Measurements from ENCODE around the gene VSIR. TPM values are rescaled to one million over a fixed set of nuclear protein-coding genes. Genes with fewer than 3 reads are reported as not detected.

The VSIR gene
- total RNA-seq, 2 experiments from 2014 or later = 112 TPM

- Mint-ChIP-seq H3K36me3 (peaks cover 51% of the 10 kb centered on the region), H3K9me3 (no peaks in the 10 kb centered on the region), H3K27me3 (no peaks in the 10 kb centered on the region), H3K27ac (peak overlapping the region; percentile 96), H3K4me3 (peak overlapping the region; percentile 38), H3K4me1 (ENCODE audit: low read depth) (peaks cover 93% of the 10 kb centered on the region)
- intact Hi-C loops (cut with micrococcal nuclease) = loop anchor here (5.0 to 10.0 kb wide), 3 partner anchors 450 to 1192 kb away; partner anchors contain the start of gene SLC29A3
- CTCF ChIA-PET = interaction anchor here (1.0 to 5.0 kb wide), 9 partner anchors 9 to 72 kb away, joined by 3 to 53 read pairs (median 7); no protein-coding TSS in a partner anchor
- POLR2A ChIA-PET = interaction anchor here (1.0 to 11.1 kb wide), 8 partner anchors 10 to 41 kb away, joined by 3 to 108 read pairs (median 10); no protein-coding TSS in a partner anchor
- DNase-seq = peak; percentile 65
Observed at GRCh38 chr10:71766717-71767419, 6.5 kb downstream of the VSIR start.

- H3K9me3 Mint-ChIP-seq = no peaks in the 10 kb centered on the region
- ChIA-PET CTCF (interaction anchor here (1.0 to 5.0 kb wide), 11 partner anchors 8 to 71 kb away, joined by 3 to 53 read pairs (median 5); partner anchors contain the start of gene VSIR), POLR2A (interaction anchor here (1.9 to 11.1 kb wide), 4 partner anchors 9 to 40 kb away, joined by 9 to 108 read pairs (median 17); no protein-coding TSS in a partner anchor)
- H3K4me3 Mint-ChIP-seq = no peak overlapping the region
- intact Hi-C loops (cut with micrococcal nuclease) = loop anchor here (5.0 to 10.0 kb wide), 3 partner anchors 449 to 1191 kb away; partner anchors contain the start of gene SLC29A3
- peaks cover 93% of the 10 kb centered on the region for H3K4me1 Mint-ChIP-seq (ENCODE audit: low read depth)
- H3K27me3 Mint-ChIP-seq = no peaks in the 10 kb centered on the region
- peaks cover 49% of the 10 kb centered on the region for H3K36me3 Mint-ChIP-seq
- H3K27ac Mint-ChIP-seq = peak overlapping the region; percentile 96
- DNase-seq = no peak
Observed at GRCh38 chr10:71765906-71766716, 7.2 kb downstream of the VSIR start.

GRCh38 chr10:71765176-71765904 is 8.0 kb downstream of the VSIR start:
- Mint-ChIP-seq H3K27me3 (no peaks in the 10 kb centered on the region), H3K9me3 (no peaks in the 10 kb centered on the region), H3K4me3 (peak overlapping the region; percentile 4), H3K27ac (peak overlapping the region; percentile 88), H3K36me3 (peaks cover 51% of the 10 kb centered on the region), H3K4me1 (ENCODE audit: low read depth) (peaks cover 93% of the 10 kb centered on the region)
- intact Hi-C loops (cut with micrococcal nuclease) = loop anchor here (5.0 to 10.0 kb wide), 3 partner anchors 448 to 1191 kb away; partner anchors contain the start of gene SLC29A3
- POLR2A ChIA-PET = interaction anchor here (1.0 to 11.1 kb wide), 4 partner anchors 8 to 40 kb away, joined by 3 to 108 read pairs (median 4); partner anchors contain the start of gene VSIR
- CTCF ChIA-PET = interaction anchor here (1.4 to 3.5 kb wide), 4 partner anchors 9 to 67 kb away, joined by 4 to 23 read pairs (median 8); partner anchors contain the start of gene VSIR
- DNase-seq = no peak

- Mint-ChIP-seq H3K4me3 (no peak overlapping the region), H3K36me3 (peaks cover 47% of the 10 kb centered on the region), H3K27ac (peak overlapping the region; percentile 88), H3K9me3 (no peaks in the 10 kb centered on the region), H3K27me3 (no peaks in the 10 kb centered on the region), H3K4me1 (ENCODE audit: low read depth) (peaks cover 95% of the 10 kb centered on the region)
- ChIA-PET POLR2A (interaction anchor here (0.6 to 11.1 kb wide), 4 partner anchors 7 to 38 kb away, joined by 3 to 108 read pairs (median 4); no protein-coding TSS in a partner anchor), CTCF (interaction anchor here (1.0 to 3.5 kb wide), 4 partner anchors 11 to 56 kb away, joined by 3 to 23 read pairs (median 8); partner anchors contain the start of gene VSIR)
- intact Hi-C loops (cut with micrococcal nuclease) = loop anchor here (10.0 kb wide), 1 partner anchor 1189 kb away; no protein-coding TSS in a partner anchor
- no peak for DNase-seq
Observed at GRCh38 chr10:71763352-71764127, 9.8 kb downstream of the VSIR start.

- no peaks in the 10 kb centered on the region for H3K9me3 Mint-ChIP-seq
- intact Hi-C loops (cut with micrococcal nuclease) = loop anchor here (10.0 kb wide), 1 partner anchor 1188 kb away; no protein-coding TSS in a partner anchor
- H3K27ac Mint-ChIP-seq = peak overlapping the region; percentile 74
- peaks cover 95% of the 10 kb centered on the region for H3K4me1 Mint-ChIP-seq (ENCODE audit: low read depth)
- H3K27me3 Mint-ChIP-seq = no peaks in the 10 kb centered on the region
- no peak overlapping the region for H3K4me3 Mint-ChIP-seq
- POLR2A ChIA-PET = no interaction called here
- H3K36me3 Mint-ChIP-seq = peaks cover 46% of the 10 kb centered on the region
- DNase-seq = no peak
- CTCF ChIA-PET = interaction anchor here (0.7 to 1.6 kb wide), 2 partner anchors 36 to 54 kb away, joined by 3 to 4 read pairs; no protein-coding TSS in a partner anchor
Observed at GRCh38 chr10:71762324-71762723, 11.0 kb downstream of the VSIR start.

- peaks cover 95% of the 10 kb centered on the region for H3K4me1 Mint-ChIP-seq (ENCODE audit: low read depth)
- no peak for DNase-seq
- intact Hi-C loops (cut with micrococcal nuclease) = loop anchor here (10.0 kb wide), 1 partner anchor 1187 kb away; no protein-coding TSS in a partner anchor
- no peaks in the 10 kb centered on the region for H3K27me3 Mint-ChIP-seq
- CTCF ChIA-PET = interaction anchor here (0.7 kb wide), 1 partner anchor 35 kb away, joined by 3 read pairs; no protein-coding TSS in a partner anchor
- H3K27ac Mint-ChIP-seq = peak overlapping the region; percentile 84
- no peaks in the 10 kb centered on the region for H3K9me3 Mint-ChIP-seq
- no peak overlapping the region for H3K4me3 Mint-ChIP-seq
- POLR2A ChIA-PET = no interaction called here
- H3K36me3 Mint-ChIP-seq = peaks cover 41% of the 10 kb centered on the region
Observed at GRCh38 chr10:71761541-71762113, 11.7 kb downstream of the VSIR start.

GRCh38 chr10:71761105-71761511 is 12.2 kb downstream of the VSIR start:
- Mint-ChIP-seq H3K9me3 (no peaks in the 10 kb centered on the region), H3K4me1 (ENCODE audit: low read depth) (peaks cover 95% of the 10 kb centered on the region), H3K27ac (peak overlapping the region; percentile 84), H3K27me3 (no peaks in the 10 kb centered on the region), H3K36me3 (peaks cover 43% of the 10 kb centered on the region), H3K4me3 (no peak overlapping the region)
- peak; percentile 73 for DNase-seq
- ChIA-PET CTCF (no interaction called here), POLR2A (no interaction called here)
- intact Hi-C loops (cut with micrococcal nuclease) = loop anchor here (10.0 kb wide), 1 partner anchor 1186 kb away; no protein-coding TSS in a partner anchor

- peaks cover 54% of the 10 kb centered on the region for H3K36me3 Mint-ChIP-seq
- POLR2A ChIA-PET = interaction anchor here (1.2 to 5.8 kb wide), 7 partner anchors 9 to 458 kb away, joined by 3 to 108 read pairs (median 12); partner anchors contain the start of genes ANAPC16, ASCC1 and VSIR
Observed at GRCh38 chr10:71757399-71757922, 15.9 kb downstream of the VSIR start.

GRCh38 chr10:71756311-71757191 is 16.8 kb downstream of the VSIR start:
- POLR2A ChIA-PET = interaction anchor here (1.2 to 5.8 kb wide), 7 partner anchors 8 to 30 kb away, joined by 5 to 108 read pairs (median 12); partner anchors contain the start of gene VSIR
- no peak for DNase-seq
- peaks cover 94% of the 10 kb centered on the region for H3K4me1 Mint-ChIP-seq (ENCODE audit: low read depth)
- CTCF ChIA-PET = interaction anchor here (0.6 to 3.2 kb wide), 11 partner anchors 8 to 292 kb away, joined by 3 to 31 read pairs (median 8); partner anchors contain the start of gene VSIR
- H3K4me3 Mint-ChIP-seq = peak overlapping the region; percentile 63
- intact Hi-C loops (cut with micrococcal nuclease) = loop anchor here (1.0 kb wide), 2 partner anchors 8 to 13 kb away; no protein-coding TSS in a partner anchor
- H3K27me3 Mint-ChIP-seq = no peaks in the 10 kb centered on the region
- H3K9me3 Mint-ChIP-seq = no peaks in the 10 kb centered on the region
- H3K27ac Mint-ChIP-seq = peak overlapping the region; percentile 95
- H3K36me3 Mint-ChIP-seq = peaks cover 60% of the 10 kb centered on the region

More at GRCh38 chr10:71757399-71757922, 15.9 kb downstream of the VSIR start:
- intact Hi-C loops (cut with micrococcal nuclease) = loop anchor here (1.0 kb wide), 2 partner anchors 9 to 12 kb away; no protein-coding TSS in a partner anchor
- Mint-ChIP-seq H3K27me3 (no peaks in the 10 kb centered on the region), H3K4me3 (peak overlapping the region; percentile 63), H3K27ac (peak overlapping the region; percentile 95), H3K9me3 (no peaks in the 10 kb centered on the region), H3K4me1 (ENCODE audit: low read depth) (peaks cover 94% of the 10 kb centered on the region)
- DNase-seq = no peak
- CTCF ChIA-PET = interaction anchor here (0.8 to 3.2 kb wide), 12 partner anchors 8 to 438 kb away, joined by 3 to 31 read pairs (median 6); partner anchors contain the start of genes SLC29A3 and VSIR

Data from activated CD4-positive, alpha-beta memory T cell treated with anti-CD3 and anti-CD28 coated beads for 36 hours (primary cell).